Measurements from ENCODE around the gene IBTK. TPM values are rescaled to one million over a fixed set of nuclear protein-coding genes. Genes with fewer than 3 reads are reported as not detected.

Gene IBTK
- total and polyA plus RNA-seq, 12 donors, result 15.3 to 40.1 (median 36.4) TPM

- no peak for DNase-seq
- ATAC-seq, result no peak
- TF ChIP-seq CTCF (IDR thresholded peaks at IDR 0.05), result no peak
- no peak overlapping the region for H3K27ac ChIP-seq
- H3K36me3 ChIP-seq, result peaks cover 0 to 88% (median 5%) of the 10 kb centered on the region in 9 donors
- WGBS, 2 donors, result 87 to 88% methylated on average over 4 of the region's 4 CpGs
- intact Hi-C loops (cut with DNase I), result loop anchor here in 6 of 10 donors (5.0 to 10.0 kb wide), 6 partner anchors 105 to 1575 kb away; partner anchors contain the start of gene TENT5A (in 4 of the 6)
- no peaks in the 10 kb centered on the region for H3K9me3 ChIP-seq
- peaks cover 0 to 20% (median 4%) of the 10 kb centered on the region in 9 donors for H3K4me1 ChIP-seq
- no peak overlapping the region for H3K4me3 ChIP-seq
- no peaks in the 10 kb centered on the region for H3K27me3 ChIP-seq
Measured at GRCh38 chr6:82179415-82179814, 68.1 kb downstream of the IBTK start.

- TF ChIP-seq CTCF (IDR thresholded peaks at IDR 0.05), result no peak
- H3K4me1 ChIP-seq, result peaks cover 0 to 21% (median 7%) of the 10 kb centered on the region in 9 donors
- ATAC-seq (no peak), DNase-seq (no peak)
- H3K27ac ChIP-seq, result peak overlapping the region in 1 of 10 donors; percentile 6
- H3K27me3 ChIP-seq, result no peaks in the 10 kb centered on the region
- peaks cover 0 to 89% (median 5%) of the 10 kb centered on the region in 9 donors for H3K36me3 ChIP-seq
- no peak overlapping the region for H3K4me3 ChIP-seq
- 74 to 84% methylated on average over 1 of the region's 1 CpG for WGBS, 2 donors
- H3K9me3 ChIP-seq, result no peaks in the 10 kb centered on the region
- intact Hi-C loops (cut with DNase I), result loop anchor here in 6 of 10 donors (5.0 to 10.0 kb wide), 6 partner anchors 104 to 1574 kb away; partner anchors contain the start of gene TENT5A (in 4 of the 6)
Measured at GRCh38 chr6:82178759-82179112, 68.8 kb downstream of the IBTK start.

- ATAC-seq (peak in 6 of 8 donors; percentile 63 to 84 (median 80)), DNase-seq (no peak)
- H3K4me1 ChIP-seq, result peaks cover 0 to 21% (median 7%) of the 10 kb centered on the region in 9 donors
- peak; percentile 47 to 75 (median 64) for TF ChIP-seq CTCF (IDR thresholded peaks at IDR 0.05)
- H3K27me3 ChIP-seq, result no peaks in the 10 kb centered on the region
- H3K27ac ChIP-seq, result peak overlapping the region in 3 of 10 donors; percentile 1 to 42 (median 16)
- no peaks in the 10 kb centered on the region for H3K9me3 ChIP-seq
- WGBS, 2 donors, result 57 to 65% methylated on average over 2 of the region's 2 CpGs
- peaks cover 0 to 91% (median 5%) of the 10 kb centered on the region in 9 donors for H3K36me3 ChIP-seq
- intact Hi-C loops (cut with DNase I), result loop anchor here in 6 of 10 donors (5.0 to 10.0 kb wide), 6 partner anchors 103 to 1573 kb away; partner anchors contain the start of gene TENT5A (in 4 of the 6)
- H3K4me3 ChIP-seq, result no peak overlapping the region
Measured at GRCh38 chr6:82178077-82178758, 69.3 kb downstream of the IBTK start.

GRCh38 chr6:82176616-82177015 is 70.9 kb downstream of the IBTK start:
- H3K27me3 ChIP-seq, result no peaks in the 10 kb centered on the region
- H3K4me3 ChIP-seq, result no peak overlapping the region
- TF ChIP-seq CTCF (IDR thresholded peaks at IDR 0.05), result no peak
- intact Hi-C loops (cut with DNase I), result loop anchor here in 6 of 10 donors (5.0 to 10.0 kb wide), 6 partner anchors 102 to 1572 kb away; partner anchors contain the start of gene TENT5A (in 4 of the 6)
- DNase-seq, result no peak
- H3K4me1 ChIP-seq, result peaks cover 0 to 21% (median 7%) of the 10 kb centered on the region in 9 donors
- 44 to 56% methylated on average over 1 of the region's 1 CpG for WGBS, 2 donors
- H3K9me3 ChIP-seq, result no peaks in the 10 kb centered on the region
- peak in 1 of 8 donors; percentile 25 for ATAC-seq
- peak overlapping the region in 2 of 10 donors; percentile 19 to 42 for H3K27ac ChIP-seq
- H3K36me3 ChIP-seq, result peaks cover 0 to 91% (median 20%) of the 10 kb centered on the region in 9 donors

All from heart right ventricle (tissue), 16 donors.